ENCODE measurements around the gene OGFOD2.

- no peak for TF ChIP-seq CTCF (IDR thresholded peaks at IDR 0.05)
- no peak for TF ChIP-seq POLR2A (IDR thresholded peaks at IDR 0.05)
Measured at GRCh38 chr12:122979001-122979907, 4.2 kb downstream of the OGFOD2 start.
